H1 (cell line): ENCODE measurements around the gene BAIAP2. TPM values are rescaled to one million over a fixed set of nuclear protein-coding genes. Genes with fewer than 3 reads are reported as not detected.

Experiments used
- CTCF ChIA-PET: fragments of 300-600 bp; sonication (Branson Sonifier 250); formaldehyde crosslinking; loops from one replicate; lab custom pipeline; 2021; ENCODE audit not compliant: partially characterized antibody; lab: Charles Lee
- POLR2A ChIA-PET: fragments of 300-600 bp; sonication (Branson Sonifier 250); formaldehyde crosslinking; loops from one replicate; lab custom pipeline; 2021; ENCODE audit warnings: inconsistent platforms; ENCODE audit not compliant: partially characterized antibody; lab: Charles Lee
- DNase-seq, 2 experiments: peaks; one replicate each; pipeline versions ENCODE4 v3.0.0 to v3.0.0-alpha.2; 2010 to 2022; ENCODE audit warnings: low spot score in 2 of 2, low read depth in 1 of 2, mixed read lengths in 1 of 2
- FAIRE-seq: peaks from 2 replicates; lab custom pipeline; 2011; peaks lifted over from hg19 to GRCh38; lab: Jason Lieb, UNC
- H2AFZ ChIP-seq: 2 replicates; pipeline ENCODE4 v1.8.1; 2012; ENCODE audit warnings: low read length, inconsistent platforms
- H2AK5ac ChIP-seq: 2 replicates; pipeline ENCODE4 v1.6.1; 2013; ENCODE audit warnings: low read depth, low read length
- H2BK120ac ChIP-seq: replicated peaks from 2 replicates; pipeline ENCODE3; 2013; ENCODE audit warnings: low read depth, low read length, inconsistent platforms
- H2BK12ac ChIP-seq: 2 replicates; pipeline ENCODE4 v1.6.1; 2013; ENCODE audit warnings: low read depth, low read length
- H2BK15ac ChIP-seq: 2 replicates; pipeline ENCODE4 v1.6.1; 2013; ENCODE audit warnings: low read length
- H2BK20ac ChIP-seq: 2 replicates; pipeline ENCODE4 v1.6.1; 2013; ENCODE audit warnings: low read length
- H2BK5ac ChIP-seq: 2 replicates; pipeline ENCODE4 v1.6.1; 2013; ENCODE audit warnings: low read depth, low read length
- H3K14ac ChIP-seq: 2 replicates; pipeline ENCODE4 v1.6.1; 2013; ENCODE audit warnings: inconsistent platforms; ENCODE audit not compliant: insufficient read length
- H3K18ac ChIP-seq: 2 replicates; pipeline ENCODE4 v1.6.1; 2013; ENCODE audit warnings: low read length; ENCODE audit errors: extremely low read depth
- H3K23ac ChIP-seq: 2 replicates; pipeline ENCODE4 v1.6.1; 2013; ENCODE audit warnings: inconsistent platforms; ENCODE audit not compliant: insufficient read length
- H3K23me2 ChIP-seq: 2 replicates; pipeline ENCODE4 v1.6.1; 2013; ENCODE audit warnings: low read depth, low read length
- H3K27ac ChIP-seq: 2 replicates; pipeline ENCODE4 v1.6.1; 2011; ENCODE audit warnings: low read depth, low read length, inconsistent platforms
- H3K27me3 ChIP-seq, 4 experiments: replicated peaks in 1 of 4; 1 replicate in 1 of 4; 2 replicates in 3 of 4; pipeline versions ENCODE4 v1.6.1 to v1.8.1; 2011 to 2013; ENCODE audit warnings: low read length in 3 of 4, mild to moderate bottlenecking in 3 of 4, inconsistent platforms in 2 of 4, mixed read lengths in 2 of 4, moderate library complexity in 1 of 4; ENCODE audit not compliant: control insufficient read depth in 3 of 4, insufficient read depth in 3 of 4; ENCODE audit errors: extremely low read depth in 1 of 4
- H3K36me3 ChIP-seq, 4 experiments: 2 replicates each; pipeline versions ENCODE4 v1.6.1 to v1.8.1; 2011 to 2013; ENCODE audit warnings: mild to moderate bottlenecking in 4 of 4, low read length in 3 of 4, moderate library complexity in 2 of 4, control low read depth in 1 of 4, inconsistent platforms in 1 of 4; ENCODE audit not compliant: insufficient read depth in 4 of 4, control insufficient read depth in 2 of 4
- H3K4ac ChIP-seq: replicated peaks from 2 replicates; pipeline ENCODE3; 2013; ENCODE audit warnings: low read length, low read depth, mixed read lengths, inconsistent platforms; ENCODE audit not compliant: insufficient read length
- H3K4me1 ChIP-seq, 4 experiments: replicated peaks in 1 of 4; 1 replicate in 1 of 4; 2 replicates in 3 of 4; pipeline versions ENCODE4 v1.6.1 to v1.8.1; 2011 to 2013; ENCODE audit warnings: low read length in 3 of 4, inconsistent platforms in 2 of 4, mixed read lengths in 1 of 4; ENCODE audit not compliant: insufficient read depth in 4 of 4, control insufficient read depth in 3 of 4
- H3K4me2 ChIP-seq, 2 experiments: 2 replicates each; pipeline versions ENCODE4 v1.6.1 to v1.8.1; 2011 to 2013; ENCODE audit warnings: low read depth in 2 of 2, low read length in 2 of 2, control low read depth in 1 of 2, inconsistent platforms in 1 of 2, mild to moderate bottlenecking in 1 of 2; ENCODE audit not compliant: insufficient read depth in 1 of 2
- H3K4me3 ChIP-seq, 4 experiments: fragments of 200-600, 300-600 bp in 1 of 4; sonication (generic), shearing (Covaris generic), sonication (Bioruptor Twin) in 1 of 4; 2 replicates each; pipeline versions ENCODE4 v1.5.1 to v1.8.1; 2011 to 2016; ENCODE audit warnings: low read length in 4 of 4, low read depth in 3 of 4, control low read depth in 2 of 4, inconsistent platforms in 2 of 4, mild to moderate bottlenecking in 2 of 4, mixed read lengths in 1 of 4, moderate library complexity in 1 of 4; ENCODE audit not compliant: insufficient read depth in 2 of 4; ENCODE audit errors: extremely low read depth in 1 of 4
- H3K56ac ChIP-seq: replicated peaks from 2 replicates; pipeline ENCODE3; 2013; ENCODE audit warnings: low read depth, mild to moderate bottlenecking, mixed read lengths, low read length, inconsistent platforms; ENCODE audit not compliant: insufficient read length
- H3K79me1 ChIP-seq: 2 replicates; pipeline ENCODE4 v1.6.1; 2013; ENCODE audit warnings: low read depth, low read length, control low read depth
- H3K79me2 ChIP-seq, 2 experiments: 2 replicates each; pipeline versions ENCODE4 v1.6.1 to v1.8.1; 2012 to 2013; ENCODE audit warnings: low read length in 2 of 2, mild to moderate bottlenecking in 2 of 2, inconsistent platforms in 1 of 2; ENCODE audit not compliant: insufficient read depth in 2 of 2, control insufficient read depth in 1 of 2
- H3K9ac ChIP-seq, 4 experiments: replicated peaks in 1 of 4; 1 replicate in 1 of 4; 2 replicates in 3 of 4; pipeline versions ENCODE4 v1.6.1 to v1.8.1; 2011 to 2013; ENCODE audit warnings: low read depth in 3 of 4, low read length in 3 of 4, control low read depth in 2 of 4, mild to moderate bottlenecking in 2 of 4, moderate library complexity in 2 of 4, inconsistent platforms in 1 of 4; ENCODE audit errors: extremely low read depth in 1 of 4
- H3K9me3 ChIP-seq, 2 experiments: 2 replicates each; pipeline versions ENCODE4 v1.6.1 to v1.8.1; 2012 to 2013; ENCODE audit warnings: mild to moderate bottlenecking in 2 of 2, moderate library complexity in 2 of 2, control low read depth in 1 of 2, inconsistent platforms in 1 of 2, low read depth in 1 of 2, low read length in 1 of 2, mixed read lengths in 1 of 2; ENCODE audit not compliant: insufficient read depth in 2 of 2
- H4K20me1 ChIP-seq, 2 experiments: replicated peaks in 1 of 2; 2 replicates each; pipeline versions ENCODE3 to v1.8.1; 2011 to 2013; ENCODE audit warnings: inconsistent platforms in 2 of 2, low read length in 2 of 2, mild to moderate bottlenecking in 1 of 2; ENCODE audit not compliant: insufficient read depth in 2 of 2, control insufficient read depth in 1 of 2
- H4K5ac ChIP-seq: 2 replicates; pipeline ENCODE4 v1.6.1; 2013; ENCODE audit warnings: low read length, low read depth, mixed read lengths, inconsistent platforms; ENCODE audit not compliant: insufficient read length
- H4K8ac ChIP-seq: 2 replicates; pipeline ENCODE4 v1.8.0; 2013; ENCODE audit warnings: mild to moderate bottlenecking, moderate library complexity, low read length, inconsistent platforms; ENCODE audit not compliant: insufficient read depth; ENCODE audit errors: extremely low read depth
- H4K91ac ChIP-seq: replicated peaks from 2 replicates; pipeline ENCODE3; 2013; ENCODE audit warnings: low read length, mixed read lengths, inconsistent platforms; ENCODE audit not compliant: insufficient read length
- BCL11A ChIP-seq, 2 experiments: IDR thresholded peaks; one replicate each; pipeline ENCODE4 v1.6.1; 2011; ENCODE audit warnings: low read depth in 2 of 2, low read length in 2 of 2, mild to moderate bottlenecking in 2 of 2
- BRCA1 ChIP-seq: IDR thresholded peaks from 2 replicates; pipeline ENCODE4 v1.6.1; 2012; ENCODE audit warnings: low read depth, low read length, improper control_type of control experiment
- CEBPB ChIP-seq: IDR thresholded peaks from 2 replicates; pipeline ENCODE4 v1.6.1; 2012; ENCODE audit warnings: low read depth, low read length
- EGR1 ChIP-seq: IDR thresholded peaks from 2 replicates; pipeline ENCODE4 v1.6.1; 2011; ENCODE audit warnings: low read depth, low read length, borderline replicate concordance
- EP300 ChIP-seq, 2 experiments: IDR thresholded peaks; 1 replicate in 1 of 2; 2 replicates in 1 of 2; pipeline ENCODE4 v1.6.1; 2011 to 2012; ENCODE audit warnings: low read depth in 2 of 2, low read length in 2 of 2, mild to moderate bottlenecking in 2 of 2, borderline replicate concordance in 1 of 2, inconsistent platforms in 1 of 2, moderate library complexity in 1 of 2
- JUN ChIP-seq: IDR thresholded peaks from 2 replicates; pipeline ENCODE4 v1.6.1; 2011; ENCODE audit warnings: low read depth, mild to moderate bottlenecking, improper control_type of control experiment, low read length
- JUND ChIP-seq: IDR thresholded peaks from 2 replicates; pipeline ENCODE4 v1.6.1; 2011; ENCODE audit warnings: mild to moderate bottlenecking, improper control_type of control experiment, low read length
- SAP30 ChIP-seq: fragments of 300-600 bp; sonication (generic); IDR thresholded peaks from 2 replicates; pipeline ENCODE4 v1.7.1; 2012; ENCODE audit warnings: low read length, moderate library complexity, mild to moderate bottlenecking, inconsistent platforms; ENCODE audit not compliant: insufficient read depth, insufficient replicate concordance
- SIX5 ChIP-seq: IDR thresholded peaks from 2 replicates; pipeline ENCODE4 v1.6.1; 2011; ENCODE audit warnings: mild to moderate bottlenecking, low read depth, low read length
- WGBS, 2 experiments: shearing (Covaris generic) in 1 of 2; methylation state at CpG; one replicate each; pipeline versions ENCODE4 v1.1.6 to v1.1.7; 2013 to 2015; ENCODE audit warnings: low lambda C conversion rate in 2 of 2, mixed read lengths in 2 of 2, inconsistent platforms in 1 of 2, low coverage in 1 of 2, missing lambda C conversion rate in 1 of 2; ENCODE audit not compliant: insufficient replicate concordance in 2 of 2, insufficient coverage in 1 of 2, insufficient read length in 1 of 2; ENCODE audit errors: extremely low coverage in 1 of 2, missing lambda C conversion rate in 1 of 2; 5-methylcytosine and 5-hydroxymethylcytosine counted together
- polyA plus RNA-seq, 7 experiments: library from polyadenylated mRNA; depleted of rRNA in 3 of 7; stranded (reverse) in 5 of 7; unstranded in 2 of 7; fragments of >200 nt in 5 of 7; fragments of 200-250 nt in 2 of 7; gene quantifications; 1 replicate in 5 of 7; 2 replicates in 1 of 7; 4 replicates in 1 of 7; pipeline versions ENCODE4 v1.2.1 to v1.2.3, GENCODE V29; 2011 to 2013; ENCODE audit warnings: missing spikeins in 2 of 7, mixed read lengths in 2 of 7
- total RNA-seq: library from RNA; stranded (reverse); fragmentation: NEBNext Ultra II Directional; extraction: Animal tissue kit (Norgen Biotek cat#: 25700); gene quantifications from 2 replicates; pipeline ENCODE4 v1.2.1, GENCODE V29; 2021

The BAIAP2 gene
- total and polyA plus RNA-seq, 2 of the 8 experiments (the other 6 are each of a cell fraction or from before 2014, with no cell fraction given), result 10.0 to 22.8 TPM

GRCh38 chr17:81138500-81138899 lies 103.5 kb downstream of the BAIAP2 start:
- Histone ChIP-seq H3K4me3 (no peak overlapping the region), H4K8ac (no peak overlapping the region), H4K5ac (no peak overlapping the region), H3K56ac (no peak overlapping the region), H3K36me3 (no peaks in the 10 kb centered on the region), H2BK20ac (no peak overlapping the region), H2BK120ac (no peak overlapping the region), H3K9me3 (peaks cover 8 to 12% of the 10 kb centered on the region in 2 experiments; a peak in 2 of 4 replicates), H2BK12ac (no peak overlapping the region), H2AK5ac (no peak overlapping the region; the same call in 1 of the 2 replicates), H2AFZ (no peak overlapping the region), H2BK5ac (no peak overlapping the region), H3K9ac (no peak overlapping the region), H4K91ac (no peak overlapping the region), H3K23me2 (peaks cover 3% of the 10 kb centered on the region; the same call in 1 of the 2 replicates), H3K4me1 (peaks cover 0 to 2% (median 0%) of the 10 kb centered on the region in 4 experiments; a peak in 4 of 7 replicates), H3K18ac (no peak overlapping the region), H3K79me2 (no peaks in the 10 kb centered on the region), H3K79me1 (no peaks in the 10 kb centered on the region; the same call in 1 of the 2 replicates), H3K14ac (no peak overlapping the region), H3K23ac (peak overlapping the region; percentile 20), H3K4ac (no peak overlapping the region), H2BK15ac (no peak overlapping the region), H3K27me3 (no peaks in the 10 kb centered on the region), H3K4me2 (no peak overlapping the region), H4K20me1 (peaks cover 2 to 9% of the 10 kb centered on the region in 2 experiments), H3K27ac (no peak overlapping the region)
- 91% methylated on average over 25 of the region's 25 CpGs; no CpG with 5 or more reads in 1 of the 2 experiments for WGBS, 2 experiments
- ChIA-PET POLR2A (no interaction called here), CTCF (no interaction called here)
- DNase-seq, result no peak
- TF ChIP-seq JUND (no peak), SIX5 (no peak), BRCA1 (no peak), JUN (no peak), EGR1 (no peak), BCL11A (IDR thresholded peaks at IDR 0.05; ENCODE audit: low read depth in 2 of 2, low read length in 2 of 2) (no peak), EP300 (IDR thresholded peaks at IDR 0.05; ENCODE audit: borderline replicate concordance in 1 of 2, low read depth in 2 of 2, low read length in 2 of 2) (no peak), CEBPB (no peak), SAP30 (no peak)
- FAIRE-seq, result no peak
